ENCODE measurements around the gene NPFFR1.

NPFFR1 gene, protein sequence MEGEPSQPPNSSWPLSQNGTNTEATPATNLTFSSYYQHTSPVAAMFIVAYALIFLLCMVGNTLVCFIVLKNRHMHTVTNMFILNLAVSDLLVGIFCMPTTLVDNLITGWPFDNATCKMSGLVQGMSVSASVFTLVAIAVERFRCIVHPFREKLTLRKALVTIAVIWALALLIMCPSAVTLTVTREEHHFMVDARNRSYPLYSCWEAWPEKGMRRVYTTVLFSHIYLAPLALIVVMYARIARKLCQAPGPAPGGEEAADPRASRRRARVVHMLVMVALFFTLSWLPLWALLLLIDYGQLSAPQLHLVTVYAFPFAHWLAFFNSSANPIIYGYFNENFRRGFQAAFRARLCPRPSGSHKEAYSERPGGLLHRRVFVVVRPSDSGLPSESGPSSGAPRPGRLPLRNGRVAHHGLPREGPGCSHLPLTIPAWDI

DNA sequence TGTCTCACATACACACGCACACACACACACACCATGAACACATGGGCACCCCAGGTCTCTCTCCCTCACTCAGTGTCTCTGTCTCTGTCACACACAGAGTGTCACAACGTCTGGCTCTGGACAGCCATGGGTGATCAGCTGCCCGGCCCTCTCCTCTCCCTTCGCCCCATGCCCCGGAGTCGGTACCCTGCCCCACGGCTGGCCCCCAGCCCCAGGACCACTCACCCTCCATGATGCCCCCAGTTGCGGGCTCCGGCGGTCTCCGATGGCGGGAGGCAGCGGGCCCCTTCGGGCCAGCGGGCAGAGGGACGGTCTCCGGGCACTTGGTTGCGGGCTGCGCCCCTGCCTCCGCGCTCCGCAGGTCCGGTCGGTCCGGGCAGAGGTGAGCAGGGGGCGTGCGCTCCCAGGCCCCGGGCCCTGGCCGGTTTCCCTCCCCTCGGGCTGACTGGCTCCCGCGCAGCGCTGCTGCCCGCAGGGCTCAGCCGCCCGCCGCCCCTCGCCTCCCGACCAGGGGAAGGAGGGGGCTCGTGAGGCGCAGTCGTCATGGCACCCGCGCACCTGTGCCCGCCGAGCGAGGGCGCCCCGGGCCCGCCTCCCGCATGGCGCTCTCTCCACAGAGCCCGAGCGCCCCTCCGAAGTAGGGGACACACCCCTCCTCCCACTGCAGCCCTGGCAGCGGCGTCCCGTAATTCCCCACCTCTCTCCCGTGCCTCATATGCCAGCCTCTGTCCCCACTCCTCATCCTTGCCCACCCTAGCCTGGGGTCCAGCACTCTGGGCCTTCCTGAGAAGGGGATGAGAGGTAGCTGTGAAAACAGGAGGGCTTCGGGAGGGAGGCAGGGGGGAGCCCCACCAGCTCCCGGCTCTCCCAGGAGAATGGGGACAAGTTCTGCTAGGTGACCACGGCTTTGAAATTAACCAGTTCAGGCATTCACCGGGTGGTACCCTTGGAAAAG is at the start of gene NPFFR1:
TSS of gene NPFFR1 (minus strand) at position 560 of the 955 bp plus-strand sequence. CDS start at position 232, 328 bp downstream.
- DNase-seq (ENCODE audit: low read depth in 2 of 2), result no peak

GRCh38 chr10:70333268-70333667 is 49.5 kb upstream of the NPFFR1 start:
- DNase-seq (ENCODE audit: low read depth in 2 of 2), result no peak

DNA sequence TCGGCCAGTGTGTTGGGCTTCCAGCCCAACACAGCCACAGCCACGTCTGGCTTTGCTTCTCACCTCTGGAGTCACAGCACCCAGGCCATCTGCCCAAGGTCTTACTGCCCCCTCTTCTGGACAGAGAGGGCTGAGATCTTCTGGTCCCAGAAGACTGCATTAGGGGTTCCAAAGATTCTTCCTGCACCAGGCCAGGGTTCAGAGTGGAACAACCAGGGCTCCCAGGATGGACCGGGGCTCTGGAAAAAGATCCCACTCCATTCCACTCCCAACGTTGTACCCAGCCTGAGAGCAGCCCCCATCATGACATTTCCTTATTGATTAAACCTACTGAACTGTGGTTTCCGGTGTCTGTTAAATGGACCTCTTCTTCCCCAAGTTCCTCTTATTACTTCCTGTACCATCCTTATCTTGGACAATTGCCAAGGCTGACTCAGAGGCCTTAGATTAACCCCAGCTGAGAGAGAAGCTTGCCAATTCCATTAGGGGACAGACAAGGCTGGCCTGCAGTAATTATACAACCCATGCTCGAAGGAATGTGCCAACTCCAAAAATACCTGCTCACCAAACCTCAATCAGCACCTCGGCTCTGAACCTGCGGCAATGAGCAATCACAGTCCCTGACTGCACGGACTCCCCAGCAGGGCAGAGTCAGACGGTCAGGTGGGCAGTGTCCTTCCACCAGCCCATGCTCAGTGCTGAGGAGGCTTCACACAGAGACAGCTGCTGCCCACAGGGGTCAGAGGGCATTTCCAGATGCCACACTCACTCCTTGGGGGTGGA is 47.9 kb upstream of the NPFFR1 start:
- no peak for DNase-seq (ENCODE audit: low read depth in 2 of 2)

DNA sequence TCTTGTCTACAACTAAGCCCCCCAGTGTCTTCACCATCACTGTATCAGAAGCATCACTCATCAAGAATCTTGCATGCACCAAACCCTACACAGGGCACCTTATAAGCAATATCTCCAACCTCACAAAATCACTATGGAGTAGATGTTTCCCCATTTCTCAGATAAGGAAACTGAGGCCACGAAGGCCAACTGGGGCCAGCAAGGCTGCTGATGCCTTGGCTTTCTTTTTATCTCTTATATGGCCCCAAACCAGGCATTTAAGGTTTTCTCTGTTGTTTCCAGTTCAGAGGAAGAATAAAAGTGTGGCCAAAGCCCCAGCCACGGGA is 47.3 kb upstream of the NPFFR1 start:
- DNase-seq (ENCODE audit: low read depth in 2 of 2), result no peak

GRCh38 chr10:70330671-70331070 is 46.9 kb upstream of the NPFFR1 start:
- DNase-seq (ENCODE audit: low read depth in 2 of 2), result no peak

DNA sequence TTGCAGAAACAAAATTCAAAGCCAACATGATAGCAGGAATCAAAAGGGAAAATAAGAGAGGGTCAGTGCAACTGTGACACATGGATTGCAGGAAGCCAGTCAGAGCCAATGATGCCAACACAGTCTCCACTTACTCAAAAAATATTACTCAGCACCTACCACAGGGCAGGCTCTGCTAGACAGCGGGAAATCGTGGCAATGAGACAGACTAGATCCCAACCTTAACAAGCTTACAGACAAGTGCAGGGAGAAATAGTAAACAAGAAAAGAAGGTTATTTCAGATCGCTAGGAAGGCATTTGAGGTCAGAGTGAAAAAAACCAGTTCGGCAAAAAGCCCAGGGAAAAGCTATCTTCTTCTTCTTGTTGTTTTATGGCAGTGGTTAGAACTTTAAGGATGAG is 45.2 kb upstream of the NPFFR1 start:
- no peak for DNase-seq (ENCODE audit: low read depth in 2 of 2)

DNA sequence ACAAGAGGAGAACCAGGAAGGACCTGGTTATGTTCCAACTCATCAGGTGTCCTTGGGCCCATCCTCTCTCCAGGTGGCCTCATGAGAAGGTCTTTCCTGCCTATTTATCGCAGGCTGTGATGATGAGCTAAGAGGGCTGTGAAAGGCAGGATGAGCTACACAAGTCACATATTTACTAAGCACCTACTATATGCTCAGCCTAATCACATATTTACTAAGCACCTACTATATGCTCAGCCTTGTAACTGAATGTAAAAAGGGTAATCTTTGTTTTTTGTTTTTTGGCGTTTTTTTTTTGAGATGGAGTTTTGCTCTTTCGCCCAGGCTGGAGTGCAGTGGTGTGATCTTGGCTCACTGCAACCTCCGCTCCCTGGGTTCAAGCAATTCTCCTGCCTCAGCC is 44.2 kb upstream of the NPFFR1 start:
- no peak for DNase-seq (ENCODE audit: low read depth in 2 of 2)

DNA sequence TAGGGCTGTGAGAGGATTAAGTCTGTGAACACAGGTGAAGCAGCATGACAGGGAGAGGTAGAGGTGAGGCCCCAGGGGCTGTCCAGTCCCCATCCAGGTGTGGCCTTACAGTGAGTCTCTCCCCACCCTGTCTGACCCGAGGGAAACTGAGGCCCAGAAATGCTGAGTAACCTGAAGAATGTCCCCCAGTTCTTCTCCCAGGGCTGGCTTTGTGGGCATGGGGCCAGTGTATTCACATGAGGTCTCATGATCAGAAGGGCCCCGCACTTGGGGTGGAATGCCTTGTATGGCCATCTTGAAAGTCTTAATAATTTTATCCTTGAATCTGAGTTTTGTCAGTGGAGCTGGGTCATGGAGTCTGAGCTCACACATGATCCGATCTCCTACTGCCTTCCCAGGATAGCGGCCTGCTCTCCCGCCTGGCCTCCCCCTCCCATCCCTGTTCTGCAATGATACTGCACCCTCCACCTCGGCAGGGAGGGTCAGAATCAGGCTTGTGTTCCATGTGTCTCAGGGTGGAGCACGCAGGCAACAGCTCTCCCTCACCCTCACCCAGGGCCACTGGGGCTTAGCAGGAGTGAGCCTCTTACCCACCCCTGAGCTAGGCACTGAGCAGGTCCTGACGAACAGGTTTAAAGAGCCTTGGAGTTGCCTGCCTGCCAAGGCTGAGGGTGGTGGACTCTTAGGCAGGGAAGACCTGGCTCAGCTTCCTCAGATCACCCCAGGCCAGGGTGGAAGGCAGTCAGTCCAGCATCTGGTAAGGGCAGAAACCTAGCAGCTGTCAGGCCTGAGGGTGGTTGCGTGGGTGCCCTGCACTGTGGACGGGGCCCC is 41.4 kb upstream of the NPFFR1 start:
- DNase-seq (ENCODE audit: low read depth in 2 of 2), result no peak

- DNase-seq (ENCODE audit: low read depth in 2 of 2), result no peak
Measured at GRCh38 chr10:70324339-70324861, 40.6 kb upstream of the NPFFR1 start.

DNA sequence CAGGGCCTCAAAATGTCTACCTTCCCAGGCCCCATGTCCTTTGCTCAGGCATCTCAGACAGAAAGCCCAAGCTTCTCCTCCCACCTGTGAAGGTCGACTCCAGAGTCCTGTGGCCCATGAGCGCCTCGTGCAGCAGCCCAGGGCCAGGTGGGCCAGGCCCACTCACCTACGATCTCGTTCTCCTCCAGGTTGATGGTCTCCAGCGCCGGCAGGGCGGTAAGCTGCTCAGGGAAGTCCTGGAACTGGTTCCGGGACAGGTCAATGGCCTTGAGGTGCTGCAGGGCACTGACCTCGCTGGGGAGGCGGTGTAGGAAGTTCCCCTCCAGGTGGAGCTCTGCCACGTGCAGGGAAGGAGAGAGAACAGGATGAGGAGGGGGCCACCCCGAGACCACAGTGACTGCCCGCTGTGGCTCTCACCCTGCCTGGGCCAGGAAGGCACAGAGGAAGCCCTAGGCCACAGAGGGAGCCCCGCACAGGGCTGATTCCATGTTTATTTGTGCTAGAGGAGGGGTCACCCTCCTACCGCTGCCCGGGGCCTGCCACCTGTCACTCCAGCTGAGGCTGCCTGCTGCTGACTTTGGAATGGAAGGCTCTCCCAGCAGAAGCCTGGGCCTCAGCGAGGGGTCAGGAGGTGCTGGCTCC is 40.0 kb upstream of the NPFFR1 start:
- no peak for DNase-seq (ENCODE audit: low read depth in 2 of 2)

GRCh38 chr10:70323138-70323696 is 39.4 kb upstream of the NPFFR1 start:
- no peak for DNase-seq (ENCODE audit: low read depth in 2 of 2)

- no peak for DNase-seq (ENCODE audit: low read depth in 2 of 2)
Measured at GRCh38 chr10:70321897-70322890, 38.4 kb upstream of the NPFFR1 start.

DNA sequence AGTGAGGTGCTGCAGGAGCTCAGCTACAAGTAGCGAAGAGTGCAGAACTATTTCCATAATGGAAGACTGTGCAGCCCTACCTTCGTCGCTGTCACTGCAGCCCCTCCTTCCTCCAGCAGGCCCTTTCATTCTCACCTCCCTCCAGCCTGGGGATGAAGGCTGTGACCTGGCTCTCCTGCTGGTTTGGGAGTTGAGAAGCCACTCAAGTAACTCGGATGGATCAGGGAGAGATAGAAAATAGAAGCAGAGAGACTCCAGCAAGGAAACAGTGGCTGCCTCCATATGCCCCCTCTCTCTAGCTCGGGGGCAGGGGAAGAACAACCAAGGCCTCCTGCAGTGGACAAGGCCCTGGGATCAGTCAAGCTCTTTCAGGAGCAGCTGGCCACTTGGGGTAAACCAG is 37.4 kb upstream of the NPFFR1 start:
- DNase-seq (ENCODE audit: low read depth in 2 of 2), result no peak

DNA sequence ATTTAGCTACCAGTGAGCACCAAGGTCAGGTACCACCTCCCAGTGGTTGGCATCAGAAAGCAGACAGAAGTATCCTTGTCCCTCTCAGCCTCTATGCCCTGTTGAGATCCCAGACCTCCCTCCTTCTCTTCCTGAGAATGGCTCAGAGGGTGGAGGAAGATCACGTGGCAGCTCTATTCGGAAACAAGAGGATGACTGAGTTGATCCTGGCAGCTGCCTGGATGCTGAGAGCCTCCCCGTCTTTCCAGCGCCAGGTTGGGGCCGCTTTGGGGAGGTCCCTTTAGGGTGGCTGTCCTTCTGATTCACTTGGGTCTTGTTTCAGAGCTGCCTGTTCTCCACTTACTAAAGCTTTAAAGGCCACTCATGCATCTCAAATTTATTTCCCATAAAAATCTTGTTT is 36.9 kb upstream of the NPFFR1 start:
- DNase-seq (ENCODE audit: low read depth in 2 of 2), result no peak

- DNase-seq (ENCODE audit: low read depth in 2 of 2), result no peak
Measured at GRCh38 chr10:70319824-70320223, 36.0 kb upstream of the NPFFR1 start.

DNA sequence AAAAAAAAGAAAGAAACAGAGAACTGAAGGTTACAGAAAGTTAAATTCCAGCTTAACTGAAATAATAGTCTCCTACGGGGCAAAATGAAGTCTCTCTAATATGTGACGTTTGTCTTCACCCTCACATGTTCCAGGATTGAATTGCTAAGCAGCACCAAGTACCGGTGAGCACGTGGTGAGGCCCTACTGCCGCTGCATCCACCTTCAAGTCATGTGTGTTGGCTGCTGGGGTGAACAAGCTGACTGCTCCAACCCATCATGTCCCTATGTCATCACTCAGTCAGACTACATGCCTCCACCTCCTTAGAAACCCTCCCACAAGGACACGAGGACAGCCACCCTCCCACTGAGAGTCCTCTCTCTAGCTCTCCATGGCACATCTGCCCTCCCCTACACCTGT is 35.4 kb upstream of the NPFFR1 start:
- DNase-seq (ENCODE audit: low read depth in 2 of 2), result no peak

DNA sequence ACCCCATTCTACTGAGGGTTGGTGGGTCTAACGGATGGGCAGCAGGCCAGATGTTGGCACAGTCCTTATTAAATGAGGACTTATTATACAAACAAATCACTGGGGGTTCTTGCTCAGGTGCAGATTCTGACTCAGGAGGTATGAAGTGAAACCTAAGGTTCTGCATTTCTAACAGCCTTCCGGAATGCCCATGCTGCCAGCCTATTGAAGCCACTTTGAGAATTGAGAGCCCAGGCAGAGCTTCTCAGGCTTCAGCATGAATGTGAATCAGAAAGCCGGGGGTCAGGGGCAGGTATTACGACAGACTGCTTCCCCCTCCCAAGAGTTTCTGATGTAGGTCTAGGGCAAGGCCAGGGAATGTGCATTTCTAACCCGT is 34.1 kb upstream of the NPFFR1 start:
- DNase-seq (ENCODE audit: low read depth in 2 of 2), result no peak

- DNase-seq (ENCODE audit: low read depth in 2 of 2), result no peak
Measured at GRCh38 chr10:70317272-70317942, 33.6 kb upstream of the NPFFR1 start.
